Breast epithelium (tissue), 3 donors: ENCODE results near the gene SPARCL1.

Source experiments
- POLR2A ChIP-seq: fragments of 450-650 bp; IDR thresholded peaks from one replicate; pipeline ENCODE4 v1.6.1; 2016; ENCODE audit warnings: antibody characterized with exemption, mild to moderate bottlenecking, moderate library complexity
- POLR2AphosphoS5 ChIP-seq, 3 donors: sonication (generic); formaldehyde crosslinking; IDR thresholded peaks; one replicate each; pipeline ENCODE4 v1.6.1; 2017; ENCODE audit warnings: antibody characterized with exemption in 3 of 3
- TF ChIP-seq, protein P1 (sequence below), 3 donors: fragments of 450-650 bp; IDR thresholded peaks; one replicate each; pipeline ENCODE4 v1.5.1; 2016 to 2017; ENCODE audit warnings: antibody characterized with exemption in 3 of 3, mild to moderate bottlenecking in 3 of 3, moderate library complexity in 3 of 3

GRCh38 chr4:87575408-87575807 lies 46.2 kb upstream of the SPARCL1 start:
- TF ChIP-seq, protein P1, sequence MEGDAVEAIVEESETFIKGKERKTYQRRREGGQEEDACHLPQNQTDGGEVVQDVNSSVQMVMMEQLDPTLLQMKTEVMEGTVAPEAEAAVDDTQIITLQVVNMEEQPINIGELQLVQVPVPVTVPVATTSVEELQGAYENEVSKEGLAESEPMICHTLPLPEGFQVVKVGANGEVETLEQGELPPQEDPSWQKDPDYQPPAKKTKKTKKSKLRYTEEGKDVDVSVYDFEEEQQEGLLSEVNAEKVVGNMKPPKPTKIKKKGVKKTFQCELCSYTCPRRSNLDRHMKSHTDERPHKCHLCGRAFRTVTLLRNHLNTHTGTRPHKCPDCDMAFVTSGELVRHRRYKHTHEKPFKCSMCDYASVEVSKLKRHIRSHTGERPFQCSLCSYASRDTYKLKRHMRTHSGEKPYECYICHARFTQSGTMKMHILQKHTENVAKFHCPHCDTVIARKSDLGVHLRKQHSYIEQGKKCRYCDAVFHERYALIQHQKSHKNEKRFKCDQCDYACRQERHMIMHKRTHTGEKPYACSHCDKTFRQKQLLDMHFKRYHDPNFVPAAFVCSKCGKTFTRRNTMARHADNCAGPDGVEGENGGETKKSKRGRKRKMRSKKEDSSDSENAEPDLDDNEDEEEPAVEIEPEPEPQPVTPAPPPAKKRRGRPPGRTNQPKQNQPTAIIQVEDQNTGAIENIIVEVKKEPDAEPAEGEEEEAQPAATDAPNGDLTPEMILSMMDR (IDR thresholded peaks at IDR 0.05): no peak
- no peak for TF ChIP-seq POLR2A
- TF ChIP-seq POLR2AphosphoS5 (IDR thresholded peaks at IDR 0.05): no peak
